HG03520 (cell line): ENCODE measurements around the gene AIFM2.
A peak's percentile ranks its signal among the peaks of the same experiment; 100 is the strongest.
"Not testable (repeated sequence)": the region's sequence is repeated elsewhere in the genome, so short reads cannot be mapped to it uniquely, and the experiment has no call there.

ENCODE experiments used
- ATAC-seq: cut with Tn5 transposase; IDR thresholded peaks from one replicate; pipeline ENCODE4 v1.9.1; 2021; ENCODE audit warnings: mild to moderate bottlenecking, moderate library complexity; ENCODE audit not compliant: unreplicated experiment

The AIFM2 gene

DNA sequence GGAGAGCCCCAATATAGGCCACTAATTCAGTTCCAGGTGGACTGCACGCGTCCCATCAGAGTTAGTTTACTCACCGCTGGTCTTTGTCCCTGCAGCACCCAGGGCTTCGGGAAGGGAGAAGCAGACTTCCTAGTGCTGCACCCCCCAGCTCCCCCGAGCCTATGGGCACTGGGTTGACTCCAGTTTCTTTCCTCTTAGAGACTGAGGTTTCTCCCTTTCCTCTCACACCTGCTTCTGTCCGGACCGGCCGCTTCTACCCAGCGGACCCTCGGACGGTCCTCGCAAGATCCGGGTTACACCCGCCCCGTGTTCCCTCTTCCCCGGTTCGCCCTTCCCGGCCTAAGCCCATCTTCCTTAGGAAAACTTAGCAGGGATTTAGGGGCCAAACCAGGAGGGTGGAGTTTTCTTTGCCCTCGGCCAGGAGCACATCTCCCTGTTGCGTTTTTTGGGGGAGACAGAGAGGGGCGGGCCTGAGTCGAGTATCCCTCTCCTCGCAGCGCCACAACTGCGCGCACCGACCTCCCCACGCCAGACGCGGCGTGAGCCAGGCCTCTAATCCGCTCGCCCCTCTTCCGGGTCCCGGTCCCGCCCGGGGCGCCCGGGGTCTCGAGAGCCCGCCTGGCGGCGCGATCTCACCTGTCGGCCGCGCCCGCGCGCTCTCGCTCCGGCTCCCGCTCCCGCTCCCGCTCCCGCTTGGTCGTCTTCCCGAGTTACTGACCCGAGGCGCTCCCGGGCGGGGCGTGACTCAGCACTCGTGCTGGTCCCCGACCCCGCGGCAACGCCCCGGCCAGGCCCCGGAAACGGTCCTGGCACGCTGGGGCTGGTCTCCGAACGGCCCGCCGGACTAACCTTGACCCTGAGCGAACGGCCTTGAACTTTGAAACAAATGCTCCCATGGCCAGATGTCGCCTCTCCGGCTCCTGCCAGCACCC, at the start of gene AIFM2:
AIFM2 (minus strand) TSS at position 728 of the 932 bp plus-strand sequence. CDS start 8,741 bp downstream, outside the sequence.
- peak; percentile 56 for ATAC-seq

DNA sequence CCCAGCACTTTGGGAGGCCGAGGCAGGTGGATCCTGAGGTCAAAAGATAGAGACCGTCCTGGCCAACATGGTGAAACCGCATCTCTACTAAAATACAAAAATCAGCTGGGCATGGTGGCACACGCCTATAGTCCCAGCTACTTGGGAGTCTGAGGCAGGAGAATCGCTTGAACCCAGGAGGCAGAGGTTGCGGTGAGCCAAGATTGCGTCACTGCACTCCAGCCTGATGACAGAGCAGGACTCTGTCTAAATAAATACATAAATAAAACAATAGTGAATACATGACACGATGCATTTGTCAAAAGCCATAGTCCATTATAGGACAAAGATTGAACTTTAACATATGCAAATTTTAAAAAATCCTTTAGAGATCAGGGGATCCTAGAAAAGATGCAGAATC, 46.6 kb upstream of the AIFM2 start:
- ATAC-seq: not testable (repeated sequence)

- ATAC-seq: no peak
These were observed 45.6 kb upstream of the AIFM2 start for GRCh38 chr10:70178139-70178725.

GRCh38 chr10:70176441-70176840, 43.8 kb upstream of the AIFM2 start:
- ATAC-seq: no peak

DNA sequence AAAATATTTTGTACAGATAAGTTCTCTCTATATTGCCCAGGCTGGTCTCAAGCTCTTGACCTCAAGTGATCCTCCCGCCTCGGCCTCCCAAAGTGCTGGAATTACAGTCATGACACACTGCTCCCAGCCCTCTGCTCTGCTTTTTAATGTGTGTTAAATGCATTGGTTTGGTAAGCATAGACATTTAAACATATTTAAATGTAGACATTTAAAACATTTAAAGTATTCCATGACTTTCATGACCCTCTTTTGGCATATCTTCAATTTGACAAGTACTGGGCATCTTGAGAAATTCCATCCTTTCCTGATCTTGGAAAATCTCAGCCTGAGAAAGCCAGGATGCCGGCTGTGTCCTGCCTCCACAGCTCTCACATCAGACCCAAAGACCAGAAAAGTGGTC, 42.9 kb upstream of the AIFM2 start:
- no peak for ATAC-seq

GRCh38 chr10:70174058-70174741, 41.6 kb upstream of the AIFM2 start:
- ATAC-seq: no peak

- peak; percentile 10 for ATAC-seq
These were observed 37.2 kb upstream of the AIFM2 start for GRCh38 chr10:70169649-70170364.

GRCh38 chr10:70169011-70169410, 36.4 kb upstream of the AIFM2 start:
- ATAC-seq: no peak

- ATAC-seq: no peak
These were observed 34.6 kb upstream of the AIFM2 start for GRCh38 chr10:70167246-70167645.

GRCh38 chr10:70166394-70166793, 33.8 kb upstream of the AIFM2 start:
- no peak for ATAC-seq

GRCh38 chr10:70164163-70164562, 31.5 kb upstream of the AIFM2 start:
- ATAC-seq: no peak

DNA sequence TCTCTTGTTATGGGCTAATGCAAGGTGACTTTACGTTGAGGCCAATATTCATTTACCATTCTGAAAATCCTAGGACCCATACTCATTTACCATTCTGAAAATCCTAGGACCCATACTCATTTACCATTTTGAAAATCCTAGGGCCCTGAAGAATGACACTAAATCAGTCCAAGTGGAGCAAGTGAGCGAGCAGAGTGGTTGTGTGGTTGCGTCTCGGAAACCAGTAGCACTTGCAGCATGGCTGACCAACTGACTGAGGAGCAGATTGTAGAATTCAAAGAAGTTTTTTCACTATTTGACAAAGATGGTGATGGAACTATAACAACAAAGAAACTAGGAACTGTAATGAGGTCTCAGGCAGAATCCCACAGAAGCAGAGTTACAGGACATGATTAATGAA, 30.8 kb upstream of the AIFM2 start:
- ATAC-seq: no peak

DNA sequence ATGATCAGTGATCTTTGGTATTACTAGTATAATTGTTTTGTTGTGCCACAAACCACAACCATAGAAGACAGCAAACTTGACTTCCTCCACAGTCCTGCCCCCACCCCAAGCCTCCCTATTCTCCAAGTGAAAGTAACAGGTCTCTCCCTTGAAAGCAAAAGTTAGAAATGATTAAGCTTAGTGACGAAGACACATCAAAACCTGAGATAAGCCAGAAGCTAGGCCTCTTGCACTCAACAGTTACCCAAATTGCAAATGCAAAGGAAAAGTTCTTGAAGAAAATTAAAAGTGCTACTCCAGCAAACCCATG, 30.2 kb upstream of the AIFM2 start:
- ATAC-seq: peak; percentile 58

DNA sequence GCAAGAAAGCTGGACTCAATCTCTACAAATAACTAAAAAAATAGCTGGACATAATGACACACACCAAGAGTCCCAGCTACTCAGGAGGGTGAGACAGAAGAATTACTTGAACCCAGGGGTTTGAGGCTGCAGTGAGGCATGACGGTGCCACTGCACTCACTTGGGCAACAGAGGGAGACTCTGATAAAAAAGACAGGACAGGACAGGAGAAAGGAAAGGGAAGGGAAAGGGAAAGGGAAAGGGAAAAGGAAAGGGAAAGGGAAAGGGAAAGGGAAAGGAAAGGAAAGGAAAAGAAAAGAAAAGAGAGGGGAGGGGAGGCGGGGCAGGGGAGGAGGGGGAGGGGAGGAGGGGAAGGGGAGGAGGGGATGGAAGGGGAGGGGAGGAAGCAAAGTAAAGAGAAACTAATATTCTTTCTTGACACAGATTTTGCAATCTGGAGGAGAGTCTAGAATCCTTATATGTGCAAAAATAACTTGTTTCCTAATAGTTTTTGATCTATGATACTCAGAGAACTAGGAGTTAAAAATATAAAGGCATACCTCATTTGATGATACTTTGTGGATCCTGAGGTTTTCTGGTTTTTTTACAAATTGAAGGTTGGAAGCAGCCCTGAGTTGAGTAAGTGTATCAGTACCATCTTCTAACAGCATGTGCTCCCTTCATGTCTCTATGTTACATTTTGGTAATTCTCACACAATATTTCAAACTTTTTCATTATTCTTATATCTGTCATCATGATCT, 29.7 kb upstream of the AIFM2 start:
- no peak for ATAC-seq

DNA sequence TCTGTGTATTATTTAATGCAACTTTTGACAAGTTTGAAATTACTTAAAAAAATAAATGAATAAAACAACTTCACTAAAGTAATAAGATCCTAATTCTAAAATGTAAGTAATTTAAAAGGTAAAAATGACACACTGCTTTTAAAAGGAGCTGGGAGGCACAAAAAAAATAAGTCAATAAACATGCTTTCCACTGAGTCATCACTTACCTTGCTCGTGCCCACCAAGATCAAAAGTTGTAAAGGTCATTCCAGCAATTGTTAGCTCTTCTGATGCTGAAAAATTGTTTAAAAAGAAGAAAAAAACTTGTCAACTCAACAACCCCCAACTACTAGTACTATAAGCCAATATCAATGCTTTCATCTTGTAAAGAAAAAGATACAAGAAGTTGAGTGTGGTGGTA, 28.2 kb upstream of the AIFM2 start:
- no peak for ATAC-seq

GRCh38 chr10:70159366-70159765, 26.7 kb upstream of the AIFM2 start:
- not testable (repeated sequence) for ATAC-seq

- ATAC-seq: no peak
These were observed 25.5 kb upstream of the AIFM2 start for GRCh38 chr10:70158113-70158512.

DNA sequence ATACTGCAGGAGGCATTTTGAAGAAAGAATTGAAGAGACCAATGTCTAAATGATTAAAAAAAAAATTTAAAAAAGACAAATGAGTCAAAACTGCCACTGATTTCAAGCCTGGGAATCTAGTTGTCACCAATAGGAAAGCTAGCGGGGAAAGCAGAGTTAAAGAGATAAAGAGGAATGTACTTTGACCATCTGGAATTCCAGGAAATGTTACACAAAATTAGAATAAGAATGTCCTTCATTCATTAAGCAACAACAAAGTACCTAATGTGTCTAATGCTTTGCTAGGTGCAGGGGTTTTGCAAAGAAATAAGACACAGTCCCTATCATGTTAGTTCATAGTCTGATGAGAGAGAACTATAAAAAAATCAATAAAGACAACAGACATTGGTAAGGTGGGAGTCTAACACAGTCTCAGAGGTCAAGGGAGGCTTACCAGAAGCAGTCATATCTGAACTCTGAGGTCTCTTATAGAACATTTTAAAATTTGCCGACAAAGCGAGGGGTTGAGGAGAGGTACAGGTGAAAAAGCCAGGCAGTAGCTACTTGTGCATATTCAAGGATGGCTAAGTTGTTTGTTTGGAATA, 22.7 kb upstream of the AIFM2 start:
- ATAC-seq: no peak

GRCh38 chr10:70148516-70148915, 15.9 kb upstream of the AIFM2 start:
- no peak for ATAC-seq

DNA sequence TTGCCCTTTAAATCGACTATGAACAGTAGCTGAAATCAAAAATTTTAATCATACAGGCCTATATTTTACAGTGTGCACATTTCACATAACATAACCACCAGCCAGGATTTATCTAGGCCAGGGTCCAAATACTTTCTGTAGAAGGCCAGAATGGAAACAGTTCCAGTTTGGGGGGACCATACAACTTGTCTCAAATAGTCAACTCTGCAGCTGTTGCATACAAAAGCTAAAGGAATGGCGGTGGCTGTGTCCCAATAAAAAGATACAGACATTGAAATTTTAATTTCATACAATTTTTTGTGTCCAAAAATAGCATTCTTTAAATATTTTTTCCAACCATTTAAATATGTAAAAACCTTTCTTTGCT, 14.6 kb upstream of the AIFM2 start:
- ATAC-seq: no peak
